ENCODE data around the gene SCART1.

- TF ChIP-seq, protein P1, sequence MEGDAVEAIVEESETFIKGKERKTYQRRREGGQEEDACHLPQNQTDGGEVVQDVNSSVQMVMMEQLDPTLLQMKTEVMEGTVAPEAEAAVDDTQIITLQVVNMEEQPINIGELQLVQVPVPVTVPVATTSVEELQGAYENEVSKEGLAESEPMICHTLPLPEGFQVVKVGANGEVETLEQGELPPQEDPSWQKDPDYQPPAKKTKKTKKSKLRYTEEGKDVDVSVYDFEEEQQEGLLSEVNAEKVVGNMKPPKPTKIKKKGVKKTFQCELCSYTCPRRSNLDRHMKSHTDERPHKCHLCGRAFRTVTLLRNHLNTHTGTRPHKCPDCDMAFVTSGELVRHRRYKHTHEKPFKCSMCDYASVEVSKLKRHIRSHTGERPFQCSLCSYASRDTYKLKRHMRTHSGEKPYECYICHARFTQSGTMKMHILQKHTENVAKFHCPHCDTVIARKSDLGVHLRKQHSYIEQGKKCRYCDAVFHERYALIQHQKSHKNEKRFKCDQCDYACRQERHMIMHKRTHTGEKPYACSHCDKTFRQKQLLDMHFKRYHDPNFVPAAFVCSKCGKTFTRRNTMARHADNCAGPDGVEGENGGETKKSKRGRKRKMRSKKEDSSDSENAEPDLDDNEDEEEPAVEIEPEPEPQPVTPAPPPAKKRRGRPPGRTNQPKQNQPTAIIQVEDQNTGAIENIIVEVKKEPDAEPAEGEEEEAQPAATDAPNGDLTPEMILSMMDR (IDR thresholded peaks at IDR 0.05; ENCODE audit: insufficient read depth, low read length, poor library complexity, severe bottlenecking): no peak
- no peak for TF ChIP-seq EZH2phosphoT487 (conservative IDR thresholded peaks at IDR 0.05; ENCODE audit: low read length)
Observed at GRCh38 chr10:133476641-133476990, 22.9 kb downstream of the SCART1 start.

Data from SU-DHL-6 (cell line).